ENCODE measurements around the gene PROSER3.

PROSER3 gene

GRCh38 chr19:35739275-35740107, 18.5 kb upstream of the PROSER3 start:
- no peak for DNase-seq (ENCODE audit: low read depth)
- H3K4me3 ChIP-seq (ENCODE audit: low read length): peak overlapping the region; percentile 72
- TF ChIP-seq CTCF (IDR thresholded peaks at IDR 0.05; ENCODE audit: insufficient read depth, low read depth, low read length, missing control alignments): no peak

- peak overlapping the region; percentile 72 for H3K4me3 ChIP-seq (ENCODE audit: low read length)
- TF ChIP-seq CTCF (IDR thresholded peaks at IDR 0.05; ENCODE audit: insufficient read depth, low read depth, low read length, missing control alignments): no peak
- no peak for DNase-seq (ENCODE audit: low read depth)
These were observed 17.9 kb upstream of the PROSER3 start for GRCh38 chr19:35740108-35740422.

- peak; percentile 97 for DNase-seq (ENCODE audit: low read depth)
- TF ChIP-seq CTCF (IDR thresholded peaks at IDR 0.05; ENCODE audit: insufficient read depth, low read depth, low read length, missing control alignments): peak; percentile 28
These were observed 17.4 kb upstream of the PROSER3 start for GRCh38 chr19:35740423-35741202.

GRCh38 chr19:35741203-35741515, 16.8 kb upstream of the PROSER3 start:
- H3K4me3 ChIP-seq (ENCODE audit: low read length): peak overlapping the region; percentile 72
- no peak for TF ChIP-seq CTCF (IDR thresholded peaks at IDR 0.05; ENCODE audit: insufficient read depth, low read depth, low read length, missing control alignments)
- no peak for DNase-seq (ENCODE audit: low read depth)

More at GRCh38 chr19:35740423-35741202, 17.4 kb upstream of the PROSER3 start:
- H3K4me3 ChIP-seq (ENCODE audit: low read length): peak overlapping the region; percentile 72

GRCh38 chr19:35742121-35742724, 15.8 kb upstream of the PROSER3 start, which contains the start of gene IGFLR1:
Gene IGFLR1, minus strand, starts transcription at chr19:35742452. Its CDS starts 1,272 bp downstream, at chr19:35741180.
- no peak within 1 kb of the TSS for H3K4me3 ChIP-seq (ENCODE audit: low read length)
- DNase-seq (ENCODE audit: low read depth): no peak
- TF ChIP-seq CTCF (IDR thresholded peaks at IDR 0.05; ENCODE audit: insufficient read depth, low read depth, low read length, missing control alignments): no peak

GRCh38 chr19:35743640-35744429, 14.1 kb upstream of the PROSER3 start:
- H3K4me3 ChIP-seq (ENCODE audit: low read length): peak overlapping the region; percentile 92
- no peak for DNase-seq (ENCODE audit: low read depth)
- no peak for TF ChIP-seq CTCF (IDR thresholded peaks at IDR 0.05; ENCODE audit: insufficient read depth, low read depth, low read length, missing control alignments)

All from epithelial cell of esophagus (primary cell).